WERI-Rb-1 (cell line): ENCODE measurements around the gene HDAC4.

ENCODE experiments used
- DNase-seq: peaks from one replicate; pipeline ENCODE4 v3.0.0-alpha.2; 2020
- H3K27ac ChIP-seq: fragments of 250-450 bp; sonication (Bioruptor Pico); 2 replicates; pipeline ENCODE4 v1.5.1; 2020; ENCODE audit warnings: mild to moderate bottlenecking, moderate library complexity
- H3K27me3 ChIP-seq: fragments of 250-450 bp; sonication (Bioruptor Pico); 2 replicates; pipeline ENCODE4 v1.5.1; 2021; ENCODE audit warnings: mild to moderate bottlenecking, low read depth, moderate library complexity; ENCODE audit not compliant: insufficient read depth, severe bottlenecking
- H3K36me3 ChIP-seq: fragments of 250-450 bp; sonication (Bioruptor Pico); 2 replicates; pipeline ENCODE4 v1.5.1; 2020; ENCODE audit warnings: mild to moderate bottlenecking, moderate library complexity
- H3K4me3 ChIP-seq: 2 replicates; pipeline ENCODE4 v1.5.1; 2011; ENCODE audit warnings: low read depth, mild to moderate bottlenecking, control low read depth, low read length
- H3K9me3 ChIP-seq: fragments of 250-450 bp; sonication (Bioruptor Pico); 2 replicates; pipeline ENCODE4 v1.5.1; 2021; ENCODE audit warnings: mild to moderate bottlenecking, moderate library complexity; ENCODE audit not compliant: severe bottlenecking
- TF ChIP-seq, protein P1 (sequence below): IDR thresholded peaks from 2 replicates; pipeline ENCODE4 v1.5.1; 2011; ENCODE audit warnings: low read depth, mild to moderate bottlenecking, control low read depth, inconsistent platforms, low read length

HDAC4 gene

DNA sequence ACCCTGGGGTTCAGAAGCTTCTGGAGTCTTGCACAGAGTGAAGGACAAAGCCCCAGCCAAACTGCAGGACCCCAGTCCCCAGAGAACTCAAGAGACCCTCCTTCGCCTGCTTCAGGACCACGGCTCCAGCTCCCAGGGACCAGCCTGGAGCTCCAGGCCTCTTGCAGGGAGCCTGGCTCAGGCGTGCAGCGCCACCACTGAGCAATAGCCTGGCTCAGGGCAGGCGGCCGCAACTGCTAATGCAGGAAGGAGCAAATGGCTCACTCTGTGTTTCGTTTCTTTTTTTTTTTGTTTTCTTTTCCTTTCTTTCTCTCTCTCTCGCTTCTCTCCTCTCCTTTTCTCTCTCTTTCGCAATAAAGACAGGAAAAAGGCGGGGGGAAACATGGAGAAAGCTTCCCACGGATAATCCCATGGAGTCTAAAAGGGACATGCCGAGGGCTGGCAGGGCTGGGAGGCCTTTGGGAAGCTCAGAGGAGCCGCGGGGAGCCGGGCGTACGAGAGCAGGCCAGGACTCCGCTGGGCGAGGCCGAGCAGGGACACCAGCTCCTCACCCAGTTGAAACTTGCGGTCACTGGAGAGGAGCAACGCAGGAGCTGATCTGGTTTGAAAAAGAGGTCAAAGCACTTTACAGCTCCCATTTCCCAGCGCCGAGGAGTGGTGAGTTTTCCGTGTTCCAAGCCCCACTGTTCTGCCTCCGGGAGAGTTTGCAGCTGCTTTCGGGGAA, 308.1 kb downstream of the HDAC4 start:
- no peaks in the 10 kb centered on the region for H3K27me3 ChIP-seq
- no peak overlapping the region for H3K4me3 ChIP-seq
- no peak overlapping the region for H3K27ac ChIP-seq
- no peaks in the 10 kb centered on the region for H3K36me3 ChIP-seq
- H3K9me3 ChIP-seq: no peaks in the 10 kb centered on the region
- DNase-seq: no peak
- TF ChIP-seq, protein P1, sequence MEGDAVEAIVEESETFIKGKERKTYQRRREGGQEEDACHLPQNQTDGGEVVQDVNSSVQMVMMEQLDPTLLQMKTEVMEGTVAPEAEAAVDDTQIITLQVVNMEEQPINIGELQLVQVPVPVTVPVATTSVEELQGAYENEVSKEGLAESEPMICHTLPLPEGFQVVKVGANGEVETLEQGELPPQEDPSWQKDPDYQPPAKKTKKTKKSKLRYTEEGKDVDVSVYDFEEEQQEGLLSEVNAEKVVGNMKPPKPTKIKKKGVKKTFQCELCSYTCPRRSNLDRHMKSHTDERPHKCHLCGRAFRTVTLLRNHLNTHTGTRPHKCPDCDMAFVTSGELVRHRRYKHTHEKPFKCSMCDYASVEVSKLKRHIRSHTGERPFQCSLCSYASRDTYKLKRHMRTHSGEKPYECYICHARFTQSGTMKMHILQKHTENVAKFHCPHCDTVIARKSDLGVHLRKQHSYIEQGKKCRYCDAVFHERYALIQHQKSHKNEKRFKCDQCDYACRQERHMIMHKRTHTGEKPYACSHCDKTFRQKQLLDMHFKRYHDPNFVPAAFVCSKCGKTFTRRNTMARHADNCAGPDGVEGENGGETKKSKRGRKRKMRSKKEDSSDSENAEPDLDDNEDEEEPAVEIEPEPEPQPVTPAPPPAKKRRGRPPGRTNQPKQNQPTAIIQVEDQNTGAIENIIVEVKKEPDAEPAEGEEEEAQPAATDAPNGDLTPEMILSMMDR: no peak

DNA sequence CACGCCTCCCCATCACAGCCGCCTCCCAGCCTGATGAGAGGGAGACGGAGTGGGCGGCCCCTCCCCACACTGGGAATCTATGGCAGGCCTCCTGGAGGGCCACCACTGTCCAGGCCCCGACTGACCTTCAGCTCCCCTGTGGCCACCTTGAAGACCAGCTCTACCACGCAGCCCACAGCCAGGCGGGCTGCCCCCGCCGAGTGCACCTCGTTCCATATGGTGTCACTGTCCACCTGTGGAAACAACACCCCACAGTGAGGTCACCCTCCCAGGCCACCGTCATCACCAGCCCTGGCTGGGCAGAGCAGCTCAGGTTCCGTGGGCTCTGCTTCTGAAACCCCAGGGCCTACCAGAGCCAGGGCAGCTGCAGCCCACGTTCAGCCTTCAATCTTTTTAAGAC, 310.9 kb downstream of the HDAC4 start:
- H3K4me3 ChIP-seq: no peak overlapping the region
- no peak overlapping the region for H3K27ac ChIP-seq
- TF ChIP-seq, protein P1: no peak
- no peaks in the 10 kb centered on the region for H3K27me3 ChIP-seq
- DNase-seq: no peak
- H3K36me3 ChIP-seq: no peaks in the 10 kb centered on the region
- H3K9me3 ChIP-seq: no peaks in the 10 kb centered on the region

DNA sequence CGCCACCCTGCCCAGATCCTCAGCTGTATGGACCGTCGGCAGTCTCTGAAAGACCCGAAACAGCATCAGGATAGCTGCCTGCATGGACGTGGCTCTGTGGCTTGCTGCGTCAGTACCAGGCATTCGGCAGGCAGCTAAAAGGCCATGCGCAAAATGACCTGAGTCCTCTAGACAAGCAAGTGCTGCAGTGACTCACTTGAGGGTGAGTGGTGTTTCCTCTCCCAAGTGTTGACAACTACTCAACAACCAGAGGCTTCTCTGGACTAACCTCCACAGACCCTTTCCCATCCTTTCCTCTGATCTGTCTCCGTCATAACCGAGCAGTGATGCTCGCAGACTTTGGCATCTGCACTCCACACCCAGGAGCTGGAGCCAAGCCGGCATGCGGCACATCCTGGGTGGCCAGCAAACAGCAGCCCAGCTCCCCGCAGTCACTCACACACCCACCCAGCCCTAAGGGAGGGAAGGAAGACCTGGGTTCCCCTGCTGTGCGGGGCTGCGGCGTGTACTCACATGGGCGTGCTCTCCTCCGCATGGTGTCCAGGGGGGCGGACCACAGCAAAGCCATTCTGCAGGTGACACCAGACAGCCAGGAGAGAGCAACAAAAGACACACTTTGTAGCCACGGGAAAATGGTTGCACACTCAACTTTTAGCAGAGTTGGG, 313.6 kb downstream of the HDAC4 start:
- Histone ChIP-seq H3K4me3 (no peak overlapping the region), H3K27me3 (no peaks in the 10 kb centered on the region), H3K36me3 (no peaks in the 10 kb centered on the region), H3K27ac (no peak overlapping the region), H3K9me3 (no peaks in the 10 kb centered on the region)
- DNase-seq: no peak
- TF ChIP-seq, protein P1: no peak

DNA sequence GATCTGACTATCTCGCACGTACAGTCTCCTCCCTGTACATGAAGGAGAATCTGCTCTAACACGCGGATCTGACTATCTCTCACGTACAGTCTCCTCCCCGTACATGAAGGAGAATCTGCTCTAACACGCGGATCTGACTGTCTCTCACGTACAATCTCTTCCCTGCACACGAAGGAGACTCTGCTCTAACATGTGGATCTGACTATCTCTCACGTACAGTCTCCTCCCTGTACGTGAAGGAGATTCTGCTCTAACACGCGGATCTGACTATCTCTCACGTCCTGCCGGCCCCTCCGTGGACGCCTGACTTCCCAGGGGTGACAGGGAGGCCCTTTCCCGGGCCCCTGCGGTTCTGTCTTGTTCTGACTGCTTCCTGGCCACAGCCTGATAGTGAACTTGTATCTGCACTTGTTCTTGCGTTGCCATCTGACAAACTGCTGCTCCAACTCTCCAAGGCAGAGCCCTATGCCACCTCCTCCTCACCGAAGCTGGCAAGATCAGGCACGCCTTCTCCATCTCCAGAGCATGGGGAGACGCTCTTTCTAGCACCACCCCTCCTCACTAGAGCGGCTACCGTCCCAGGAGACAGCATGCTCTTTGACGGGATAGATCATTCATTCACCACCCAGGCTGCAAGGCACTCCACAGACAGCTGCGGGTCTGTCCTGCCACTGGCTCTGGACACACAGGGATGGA, 314.3 kb downstream of the HDAC4 start:
- no peaks in the 10 kb centered on the region for H3K36me3 ChIP-seq
- no peak overlapping the region for H3K4me3 ChIP-seq
- TF ChIP-seq, protein P1: no peak
- DNase-seq: no peak
- H3K27me3 ChIP-seq: no peaks in the 10 kb centered on the region
- no peak overlapping the region for H3K27ac ChIP-seq
- H3K9me3 ChIP-seq: no peaks in the 10 kb centered on the region

DNA sequence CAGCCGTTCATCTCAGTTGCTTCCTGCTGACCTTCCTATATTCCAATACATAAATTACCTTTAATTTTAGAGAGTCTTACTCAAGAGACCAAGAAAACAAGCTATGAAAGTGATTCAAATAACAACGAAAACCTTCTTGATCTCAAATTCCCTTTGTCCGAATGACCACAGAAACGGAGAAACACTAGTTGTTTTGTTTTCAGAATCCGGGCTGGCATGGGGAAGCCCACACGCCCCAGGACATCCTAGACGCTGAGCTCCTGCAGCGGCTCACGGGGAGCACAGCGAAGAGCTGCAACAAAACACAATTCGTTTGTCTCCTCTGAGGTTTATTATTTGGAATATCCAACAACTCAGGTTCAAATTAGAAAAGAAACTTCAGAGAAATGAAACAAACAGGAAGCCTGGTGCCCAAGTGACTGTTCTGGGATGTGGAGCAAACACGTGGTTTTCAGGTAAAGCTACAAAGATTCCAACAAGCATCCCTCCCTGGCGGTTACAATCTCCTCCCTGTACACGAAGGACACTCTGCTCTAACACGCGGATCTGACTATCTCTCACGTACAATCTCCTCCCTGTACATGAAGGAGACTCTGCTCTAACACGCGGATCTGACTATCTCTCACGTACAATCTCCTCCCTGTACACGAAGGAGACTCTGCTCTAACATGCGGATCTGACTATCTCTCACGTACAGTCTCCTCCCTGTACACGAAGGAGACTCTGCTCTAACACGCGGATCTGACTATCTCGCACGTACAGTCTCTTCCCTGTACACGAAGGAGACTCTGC, 315.4 kb downstream of the HDAC4 start:
- no peaks in the 10 kb centered on the region for H3K27me3 ChIP-seq
- no peaks in the 10 kb centered on the region for H3K36me3 ChIP-seq
- no peak for DNase-seq
- H3K27ac ChIP-seq: no peak overlapping the region
- H3K4me3 ChIP-seq: no peak overlapping the region
- no peaks in the 10 kb centered on the region for H3K9me3 ChIP-seq
- TF ChIP-seq, protein P1: no peak
